Mucosa of gallbladder (tissue), 1 donor: ENCODE measurements around the gene FTCDNL1. TPM values are rescaled to one million over a fixed set of nuclear protein-coding genes. Genes with fewer than 3 reads are reported as not detected.

Experiments
- DNase-seq: peaks from one replicate; pipeline ENCODE4 v3.0.0-alpha.2; 2020; ENCODE audit warnings: low spot score
- total RNA-seq: library from RNA; stranded (reverse); gene quantifications from one replicate; pipeline ENCODE4 v1.2.1, GENCODE V29; 2021
- donor health status: DM: no; HTN: no; CAD: no.

Gene FTCDNL1
- total RNA-seq, 1 donor from 2014 or later, result 3.1 TPM

- DNase-seq, result no peak
These were observed 8.2 kb downstream of the FTCDNL1 start for GRCh38 chr2:199842631-199843395.

GRCh38 chr2:199841409-199841808 is 9.6 kb downstream of the FTCDNL1 start:
- no peak for DNase-seq

- no peak for DNase-seq
These were observed 12.6 kb downstream of the FTCDNL1 start for GRCh38 chr2:199838399-199838798.

GRCh38 chr2:199836943-199837342 is 14.0 kb downstream of the FTCDNL1 start:
- DNase-seq, result no peak

- DNase-seq, result no peak
These were observed 17.5 kb downstream of the FTCDNL1 start for GRCh38 chr2:199833525-199833924.

- DNase-seq, result no peak
These were observed 20.5 kb downstream of the FTCDNL1 start for GRCh38 chr2:199830531-199830930.

- no peak for DNase-seq
These were observed 21.4 kb downstream of the FTCDNL1 start for GRCh38 chr2:199829628-199830027.

GRCh38 chr2:199819746-199820145 is 31.2 kb downstream of the FTCDNL1 start:
- DNase-seq, result no peak

- DNase-seq, result no peak
These were observed 32.2 kb downstream of the FTCDNL1 start for GRCh38 chr2:199818754-199819153.

GRCh38 chr2:199818026-199818425 is 33.0 kb downstream of the FTCDNL1 start:
- DNase-seq, result no peak

- DNase-seq, result no peak
These were observed 36.2 kb downstream of the FTCDNL1 start for GRCh38 chr2:199814817-199815211.

GRCh38 chr2:199814101-199814816 is 36.7 kb downstream of the FTCDNL1 start:
- DNase-seq, result no peak

- no peak for DNase-seq
These were observed 38.5 kb downstream of the FTCDNL1 start for GRCh38 chr2:199812493-199812892.

- no peak for DNase-seq
These were observed 39.6 kb downstream of the FTCDNL1 start for GRCh38 chr2:199811346-199811745.

- DNase-seq, result no peak
These were observed 40.4 kb downstream of the FTCDNL1 start for GRCh38 chr2:199810422-199811171.

GRCh38 chr2:199807966-199808365 is 43.0 kb downstream of the FTCDNL1 start:
- no peak for DNase-seq

GRCh38 chr2:199806179-199806578 is 44.8 kb downstream of the FTCDNL1 start:
- DNase-seq, result no peak

GRCh38 chr2:199804831-199805230 is 46.2 kb downstream of the FTCDNL1 start:
- no peak for DNase-seq

- DNase-seq, result peak; percentile 17
These were observed 52.0 kb downstream of the FTCDNL1 start for GRCh38 chr2:199798831-199799580.

GRCh38 chr2:199797431-199798403 is 53.3 kb downstream of the FTCDNL1 start:
- DNase-seq, result no peak

- no peak for DNase-seq
These were observed 58.6 kb downstream of the FTCDNL1 start for GRCh38 chr2:199792381-199792780.
